SU-DHL-6 (cell line): ENCODE data around the gene NCLN.

Experiments used
- EZH2phosphoT487 ChIP-seq: fragments of 200-600 bp; sonication (generic), shearing (Covaris generic); conservative IDR thresholded peaks from 2 replicates; pipeline ENCODE4 v1.6.1; 2018; ENCODE audit warnings: mild to moderate bottlenecking, antibody characterized with exemption, low read length, moderate library complexity, mixed read lengths
- TF ChIP-seq, protein P1 (sequence below): fragments of 200-600 bp; sonication (generic); IDR thresholded peaks from one replicate; pipeline ENCODE4 v1.5.1; 2017; ENCODE audit warnings: antibody characterized with exemption, mild to moderate bottlenecking, low read length, moderate library complexity; ENCODE audit not compliant: insufficient read depth, poor library complexity, severe bottlenecking

DNA sequence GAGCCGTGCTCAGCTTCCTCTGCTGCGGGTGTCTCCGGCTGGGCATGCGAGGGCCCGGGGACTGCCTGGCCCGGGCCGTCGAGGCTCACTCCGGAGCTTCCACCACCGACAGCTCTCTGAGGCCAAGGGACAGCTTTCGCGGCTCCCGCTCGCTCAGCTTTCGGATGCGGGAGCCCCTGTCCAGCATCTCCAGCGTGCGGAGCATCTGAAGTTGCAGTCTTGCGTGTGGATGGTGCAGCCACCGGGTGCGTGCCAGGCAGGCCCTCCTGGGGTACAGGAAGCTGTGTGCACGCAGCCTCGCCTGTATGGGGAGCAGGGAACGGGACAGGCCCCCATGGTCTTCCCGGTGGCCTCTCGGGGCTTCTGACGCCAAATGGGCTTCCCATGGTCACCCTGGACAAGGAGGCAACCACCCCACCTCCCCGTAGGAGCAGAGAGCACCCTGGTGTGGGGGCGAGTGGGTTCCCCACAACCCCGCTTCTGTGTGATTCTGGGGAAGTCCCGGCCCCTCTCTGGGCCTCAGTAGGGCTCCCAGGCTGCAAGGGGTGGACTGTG is 5.9 kb upstream of the NCLN start:
- no peak for TF ChIP-seq EZH2phosphoT487
- TF ChIP-seq, protein P1, sequence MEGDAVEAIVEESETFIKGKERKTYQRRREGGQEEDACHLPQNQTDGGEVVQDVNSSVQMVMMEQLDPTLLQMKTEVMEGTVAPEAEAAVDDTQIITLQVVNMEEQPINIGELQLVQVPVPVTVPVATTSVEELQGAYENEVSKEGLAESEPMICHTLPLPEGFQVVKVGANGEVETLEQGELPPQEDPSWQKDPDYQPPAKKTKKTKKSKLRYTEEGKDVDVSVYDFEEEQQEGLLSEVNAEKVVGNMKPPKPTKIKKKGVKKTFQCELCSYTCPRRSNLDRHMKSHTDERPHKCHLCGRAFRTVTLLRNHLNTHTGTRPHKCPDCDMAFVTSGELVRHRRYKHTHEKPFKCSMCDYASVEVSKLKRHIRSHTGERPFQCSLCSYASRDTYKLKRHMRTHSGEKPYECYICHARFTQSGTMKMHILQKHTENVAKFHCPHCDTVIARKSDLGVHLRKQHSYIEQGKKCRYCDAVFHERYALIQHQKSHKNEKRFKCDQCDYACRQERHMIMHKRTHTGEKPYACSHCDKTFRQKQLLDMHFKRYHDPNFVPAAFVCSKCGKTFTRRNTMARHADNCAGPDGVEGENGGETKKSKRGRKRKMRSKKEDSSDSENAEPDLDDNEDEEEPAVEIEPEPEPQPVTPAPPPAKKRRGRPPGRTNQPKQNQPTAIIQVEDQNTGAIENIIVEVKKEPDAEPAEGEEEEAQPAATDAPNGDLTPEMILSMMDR = no peak
